ENCODE measurements around the gene TARDBP. TPM values are rescaled to one million over a fixed set of nuclear protein-coding genes. Genes with fewer than 3 reads are reported as not detected.

Gene TARDBP
- total and polyA plus RNA-seq, 2 experiments from 2014 or later: 80.0 to 129 TPM

DNA sequence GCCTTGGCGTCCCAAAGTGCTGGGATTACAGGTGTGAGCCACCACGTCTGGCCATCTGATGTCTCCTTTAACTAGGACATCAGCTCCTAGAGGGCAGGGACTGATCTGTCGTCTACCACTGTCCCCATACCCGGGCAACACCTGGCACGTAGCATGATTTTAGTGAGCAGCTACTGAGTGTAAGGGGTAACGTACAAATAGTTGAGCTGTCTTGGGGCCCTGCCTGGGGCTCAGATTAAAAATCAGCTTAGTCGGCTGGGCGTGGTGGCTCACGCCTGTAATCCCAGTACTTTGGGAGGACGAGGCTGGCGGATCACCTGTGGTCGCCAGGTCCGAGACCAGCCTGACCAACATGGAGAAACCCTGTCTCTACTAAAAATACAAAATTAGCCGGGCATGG lies 45.6 kb downstream of the TARDBP start:
- H3K79me2 ChIP-seq: peaks cover 20% of the 10 kb centered on the region
- no peaks in the 10 kb centered on the region for H3K36me3 ChIP-seq (replicated peaks; ENCODE audit: insufficient read depth, low read depth)
- H3K27ac ChIP-seq: no peak overlapping the region
- no peak overlapping the region for H2AFZ ChIP-seq
- WGBS (ENCODE audit: low lambda C conversion rate, missing lambda C conversion rate): 95% methylated on average over 14 of the region's 14 CpGs
- no peak overlapping the region for H3K4me2 ChIP-seq
- no peak for TF ChIP-seq EZH2 (IDR thresholded peaks at IDR 0.05; ENCODE audit: borderline replicate concordance)
- no peak for TF ChIP-seq EZH2phosphoT487 (IDR thresholded peaks at IDR 0.05; ENCODE audit: low read depth, severe bottlenecking, unreplicated experiment)
- TF ChIP-seq, protein P1, sequence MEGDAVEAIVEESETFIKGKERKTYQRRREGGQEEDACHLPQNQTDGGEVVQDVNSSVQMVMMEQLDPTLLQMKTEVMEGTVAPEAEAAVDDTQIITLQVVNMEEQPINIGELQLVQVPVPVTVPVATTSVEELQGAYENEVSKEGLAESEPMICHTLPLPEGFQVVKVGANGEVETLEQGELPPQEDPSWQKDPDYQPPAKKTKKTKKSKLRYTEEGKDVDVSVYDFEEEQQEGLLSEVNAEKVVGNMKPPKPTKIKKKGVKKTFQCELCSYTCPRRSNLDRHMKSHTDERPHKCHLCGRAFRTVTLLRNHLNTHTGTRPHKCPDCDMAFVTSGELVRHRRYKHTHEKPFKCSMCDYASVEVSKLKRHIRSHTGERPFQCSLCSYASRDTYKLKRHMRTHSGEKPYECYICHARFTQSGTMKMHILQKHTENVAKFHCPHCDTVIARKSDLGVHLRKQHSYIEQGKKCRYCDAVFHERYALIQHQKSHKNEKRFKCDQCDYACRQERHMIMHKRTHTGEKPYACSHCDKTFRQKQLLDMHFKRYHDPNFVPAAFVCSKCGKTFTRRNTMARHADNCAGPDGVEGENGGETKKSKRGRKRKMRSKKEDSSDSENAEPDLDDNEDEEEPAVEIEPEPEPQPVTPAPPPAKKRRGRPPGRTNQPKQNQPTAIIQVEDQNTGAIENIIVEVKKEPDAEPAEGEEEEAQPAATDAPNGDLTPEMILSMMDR (IDR thresholded peaks at IDR 0.05; ENCODE audit: poor library complexity): no peak
- H3K9me3 ChIP-seq (ENCODE audit: low read depth): no peaks in the 10 kb centered on the region
- H4K20me1 ChIP-seq (ENCODE audit: insufficient read depth, poor library complexity, severe bottlenecking): no peaks in the 10 kb centered on the region
- no peak overlapping the region for H3K4me3 ChIP-seq
- H3K27me3 ChIP-seq: no peaks in the 10 kb centered on the region
- H3K9me2 ChIP-seq (replicated peaks; ENCODE audit: insufficient read depth): no peaks in the 10 kb centered on the region
- H3K4me1 ChIP-seq (ENCODE audit: insufficient read depth): peaks cover 8% of the 10 kb centered on the region
- no peak for DNase-seq (ENCODE audit: low spot score)

DNA sequence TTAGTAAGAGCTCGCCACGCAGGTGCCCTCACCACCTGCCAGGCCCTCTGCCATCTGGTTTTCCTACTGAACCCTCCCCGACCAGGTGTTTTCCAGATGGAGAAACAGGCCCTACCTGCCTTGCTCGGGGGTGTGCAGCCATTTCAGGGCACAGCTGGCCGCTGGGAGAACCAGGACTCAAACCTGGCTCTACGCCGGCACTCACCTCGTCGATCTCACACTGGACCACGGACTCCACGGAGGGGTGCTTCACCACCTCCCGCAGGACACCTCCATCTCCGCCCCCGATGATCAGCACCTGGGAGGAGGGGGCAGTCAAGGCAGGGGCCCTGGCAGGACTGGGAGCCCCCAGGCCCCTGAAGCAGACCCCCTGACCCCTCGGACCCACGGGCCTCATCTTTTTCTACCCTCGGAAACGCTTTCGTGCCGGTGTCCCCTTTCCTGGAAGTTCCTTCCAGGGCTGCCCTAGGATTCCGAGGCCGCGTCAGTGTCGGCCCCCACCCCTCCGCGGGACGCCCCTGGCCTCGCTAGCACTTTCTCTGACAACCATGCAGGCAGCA lies 46.2 kb downstream of the TARDBP start:
- TF ChIP-seq EZH2 (IDR thresholded peaks at IDR 0.05; ENCODE audit: borderline replicate concordance) (no peak), EZH2phosphoT487 (IDR thresholded peaks at IDR 0.05; ENCODE audit: low read depth, severe bottlenecking, unreplicated experiment) (no peak)
- TF ChIP-seq, protein P1 (IDR thresholded peaks at IDR 0.05; ENCODE audit: poor library complexity): no peak
- DNase-seq (ENCODE audit: low spot score): no peak
- Histone ChIP-seq H3K27ac (no peak overlapping the region), H3K4me3 (peak overlapping the region; percentile 98), H2AFZ (peak overlapping the region; percentile 89), H3K27me3 (no peaks in the 10 kb centered on the region), H3K4me2 (peak overlapping the region; percentile 98), H3K79me2 (peaks cover 20% of the 10 kb centered on the region), H3K4me1 (ENCODE audit: insufficient read depth) (peaks cover 8% of the 10 kb centered on the region), H3K36me3 (replicated peaks; ENCODE audit: insufficient read depth, low read depth) (no peaks in the 10 kb centered on the region), H3K9me3 (ENCODE audit: low read depth) (no peaks in the 10 kb centered on the region), H4K20me1 (ENCODE audit: insufficient read depth, poor library complexity, severe bottlenecking) (no peaks in the 10 kb centered on the region), H3K9me2 (replicated peaks; ENCODE audit: insufficient read depth) (no peaks in the 10 kb centered on the region)
- WGBS (ENCODE audit: low lambda C conversion rate, missing lambda C conversion rate): 55% methylated on average over 28 of the region's 28 CpGs

DNA sequence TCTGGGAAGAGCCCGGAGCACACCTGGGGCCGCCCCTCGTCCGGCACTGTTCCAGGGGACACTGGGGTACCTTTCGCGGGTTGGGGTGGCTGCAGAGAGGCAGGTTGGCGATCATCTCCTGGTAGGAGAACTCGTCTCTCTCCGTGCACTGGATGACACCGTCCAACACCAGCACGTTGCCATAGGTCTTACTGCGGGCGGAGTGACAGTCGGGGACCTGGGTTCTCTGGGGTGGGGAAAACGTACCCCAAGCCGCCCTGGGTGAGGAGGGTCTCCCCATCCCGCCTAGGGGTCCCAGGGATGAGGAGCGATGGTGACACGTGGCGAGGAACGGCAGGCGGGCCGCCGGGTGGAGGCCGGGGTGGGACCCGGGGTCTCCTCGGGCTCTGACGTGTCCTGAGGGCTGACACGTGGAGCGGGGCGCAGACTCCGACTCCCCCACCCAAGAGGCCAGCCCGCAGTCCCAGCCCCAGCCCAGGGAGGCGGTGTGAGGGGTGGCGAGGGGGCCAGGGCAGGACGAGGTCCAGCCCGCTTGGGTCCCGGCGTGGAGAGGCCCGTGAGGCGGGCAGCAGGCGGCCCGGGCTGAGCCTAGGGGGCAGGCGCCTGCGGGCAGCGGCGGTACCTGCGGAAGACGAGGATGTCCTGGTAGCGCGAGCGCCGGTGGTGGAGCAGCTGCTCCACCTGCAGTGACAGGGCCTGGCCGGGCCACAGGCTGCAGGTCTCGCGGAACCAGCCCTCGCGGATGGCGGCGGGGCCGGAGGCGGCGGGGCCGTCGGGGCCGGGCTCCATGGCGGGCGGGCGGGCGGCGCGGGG lies 46.9 kb downstream of the TARDBP start:
- TF ChIP-seq EZH2phosphoT487 (IDR thresholded peaks at IDR 0.05; ENCODE audit: low read depth, severe bottlenecking, unreplicated experiment): no peak
- TF ChIP-seq, protein P1 (IDR thresholded peaks at IDR 0.05; ENCODE audit: poor library complexity): peak; percentile 19
- no peak for TF ChIP-seq EZH2 (IDR thresholded peaks at IDR 0.05; ENCODE audit: borderline replicate concordance)
- H3K9me2 ChIP-seq (replicated peaks; ENCODE audit: insufficient read depth): no peaks in the 10 kb centered on the region
- no peaks in the 10 kb centered on the region for H3K9me3 ChIP-seq (ENCODE audit: low read depth)
- peaks cover 8% of the 10 kb centered on the region for H3K4me1 ChIP-seq (ENCODE audit: insufficient read depth)
- H3K79me2 ChIP-seq: peaks cover 20% of the 10 kb centered on the region
- H3K4me2 ChIP-seq: peak overlapping the region; percentile 98
- H3K36me3 ChIP-seq (replicated peaks; ENCODE audit: insufficient read depth, low read depth): no peaks in the 10 kb centered on the region
- H4K20me1 ChIP-seq (ENCODE audit: insufficient read depth, poor library complexity, severe bottlenecking): no peaks in the 10 kb centered on the region
- peak overlapping the region; percentile 89 for H2AFZ ChIP-seq
- peak overlapping the region; percentile 53 for H3K27ac ChIP-seq
- peak overlapping the region; percentile 98 for H3K4me3 ChIP-seq
- no peaks in the 10 kb centered on the region for H3K27me3 ChIP-seq
- WGBS (ENCODE audit: low lambda C conversion rate, missing lambda C conversion rate): 3% methylated on average over 47 of the region's 72 CpGs
- DNase-seq (ENCODE audit: low spot score): no peak

All from hepatocyte (in vitro differentiated cells).